ENCODE results near the gene CENPE.
"Not testable (repeated sequence)": the region's sequence is repeated elsewhere in the genome, so short reads cannot be mapped to it uniquely, and the experiment has no call there.

Gene CENPE, protein sequence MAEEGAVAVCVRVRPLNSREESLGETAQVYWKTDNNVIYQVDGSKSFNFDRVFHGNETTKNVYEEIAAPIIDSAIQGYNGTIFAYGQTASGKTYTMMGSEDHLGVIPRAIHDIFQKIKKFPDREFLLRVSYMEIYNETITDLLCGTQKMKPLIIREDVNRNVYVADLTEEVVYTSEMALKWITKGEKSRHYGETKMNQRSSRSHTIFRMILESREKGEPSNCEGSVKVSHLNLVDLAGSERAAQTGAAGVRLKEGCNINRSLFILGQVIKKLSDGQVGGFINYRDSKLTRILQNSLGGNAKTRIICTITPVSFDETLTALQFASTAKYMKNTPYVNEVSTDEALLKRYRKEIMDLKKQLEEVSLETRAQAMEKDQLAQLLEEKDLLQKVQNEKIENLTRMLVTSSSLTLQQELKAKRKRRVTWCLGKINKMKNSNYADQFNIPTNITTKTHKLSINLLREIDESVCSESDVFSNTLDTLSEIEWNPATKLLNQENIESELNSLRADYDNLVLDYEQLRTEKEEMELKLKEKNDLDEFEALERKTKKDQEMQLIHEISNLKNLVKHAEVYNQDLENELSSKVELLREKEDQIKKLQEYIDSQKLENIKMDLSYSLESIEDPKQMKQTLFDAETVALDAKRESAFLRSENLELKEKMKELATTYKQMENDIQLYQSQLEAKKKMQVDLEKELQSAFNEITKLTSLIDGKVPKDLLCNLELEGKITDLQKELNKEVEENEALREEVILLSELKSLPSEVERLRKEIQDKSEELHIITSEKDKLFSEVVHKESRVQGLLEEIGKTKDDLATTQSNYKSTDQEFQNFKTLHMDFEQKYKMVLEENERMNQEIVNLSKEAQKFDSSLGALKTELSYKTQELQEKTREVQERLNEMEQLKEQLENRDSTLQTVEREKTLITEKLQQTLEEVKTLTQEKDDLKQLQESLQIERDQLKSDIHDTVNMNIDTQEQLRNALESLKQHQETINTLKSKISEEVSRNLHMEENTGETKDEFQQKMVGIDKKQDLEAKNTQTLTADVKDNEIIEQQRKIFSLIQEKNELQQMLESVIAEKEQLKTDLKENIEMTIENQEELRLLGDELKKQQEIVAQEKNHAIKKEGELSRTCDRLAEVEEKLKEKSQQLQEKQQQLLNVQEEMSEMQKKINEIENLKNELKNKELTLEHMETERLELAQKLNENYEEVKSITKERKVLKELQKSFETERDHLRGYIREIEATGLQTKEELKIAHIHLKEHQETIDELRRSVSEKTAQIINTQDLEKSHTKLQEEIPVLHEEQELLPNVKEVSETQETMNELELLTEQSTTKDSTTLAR (N-terminal part only)

GRCh38 chr4:103198111-103198765 lies at the start of gene CENPE:
CENPE (minus strand) TSS chr4:103198343; CDS start chr4:103198319, 24 bp downstream.
- peak; percentile 82 for DNase-seq (ENCODE audit: low read depth)

DNA sequence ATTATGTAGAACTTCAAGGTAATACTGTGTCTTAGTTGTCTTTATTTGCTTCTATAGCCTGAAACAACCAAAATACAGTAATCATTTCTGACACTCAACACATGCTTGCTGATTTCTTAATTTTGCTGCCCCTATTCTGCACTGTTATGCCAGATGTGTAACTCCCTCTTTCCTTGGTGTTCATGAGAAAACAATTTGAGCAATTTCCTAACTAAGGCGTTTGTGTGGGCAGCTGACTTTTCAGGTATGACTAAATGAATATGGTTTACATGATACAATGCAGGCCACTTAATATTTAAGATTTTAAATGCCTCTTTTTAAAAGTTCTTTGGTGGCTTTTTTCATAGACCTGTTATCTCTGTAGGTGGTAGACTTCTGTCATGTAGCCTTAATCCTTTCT lies 46.1 kb upstream of the CENPE start:
- DNase-seq (ENCODE audit: low read depth) = no peak

DNA sequence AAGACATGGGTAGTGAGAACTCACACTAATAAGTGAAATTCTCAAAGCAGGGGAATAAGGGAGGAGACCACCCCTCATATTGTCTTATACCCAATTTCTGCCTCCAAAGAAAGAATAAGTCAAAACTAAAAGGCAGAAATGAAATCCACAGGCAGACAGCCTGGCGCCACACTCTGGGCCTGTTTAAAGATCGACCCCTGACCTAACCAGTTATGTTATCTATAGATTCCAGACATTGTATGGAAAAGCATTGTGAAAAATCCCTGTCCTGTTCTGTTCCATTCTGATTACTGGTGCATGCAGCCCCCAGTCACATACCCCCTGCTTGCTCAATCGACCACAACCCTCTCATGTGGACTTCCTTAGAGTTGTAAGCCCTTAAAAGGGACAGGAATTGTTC lies 32.8 kb upstream of the CENPE start:
- DNase-seq (ENCODE audit: low read depth) = not testable (repeated sequence)

DNA sequence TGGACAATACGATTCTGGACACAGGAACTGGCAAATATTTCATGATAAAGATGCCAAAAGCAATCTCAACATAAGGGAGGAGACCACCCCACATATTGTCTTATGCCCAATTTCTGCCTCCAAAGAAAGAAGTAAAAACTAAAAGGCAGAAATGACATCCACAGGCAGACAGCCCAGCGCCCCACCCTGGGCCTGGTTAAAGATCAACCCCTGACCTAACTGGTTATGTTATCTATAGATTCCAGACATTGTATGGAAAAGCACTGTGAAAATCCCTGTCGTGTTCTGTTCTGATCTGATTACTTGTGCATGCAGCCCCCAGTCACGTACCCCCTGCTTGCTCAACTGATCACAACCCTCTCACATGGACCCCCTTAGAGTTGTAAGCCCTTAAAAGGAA lies 25.4 kb upstream of the CENPE start:
- not testable (repeated sequence) for DNase-seq (ENCODE audit: low read depth)

DNA sequence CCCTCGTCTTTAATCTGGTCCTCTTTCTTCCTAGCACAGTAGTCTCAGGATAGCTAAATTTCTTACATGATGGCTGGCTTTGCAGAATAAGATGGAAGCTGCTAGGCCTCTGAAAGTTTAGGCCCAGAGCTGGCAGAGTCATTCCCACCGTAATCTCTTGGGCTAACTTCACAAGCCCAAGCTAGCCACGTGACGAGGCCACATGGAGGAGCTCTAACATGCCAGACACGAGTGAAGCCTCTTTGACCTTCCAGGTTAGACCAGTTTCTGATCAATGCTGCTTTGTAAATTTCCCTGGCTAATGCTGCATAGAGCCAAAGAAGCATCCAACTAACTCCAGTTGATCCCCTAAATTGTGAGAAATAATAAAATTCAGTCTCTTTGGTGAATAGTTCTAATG lies 9.5 kb upstream of the CENPE start:
- DNase-seq (ENCODE audit: low read depth) = no peak

DNA sequence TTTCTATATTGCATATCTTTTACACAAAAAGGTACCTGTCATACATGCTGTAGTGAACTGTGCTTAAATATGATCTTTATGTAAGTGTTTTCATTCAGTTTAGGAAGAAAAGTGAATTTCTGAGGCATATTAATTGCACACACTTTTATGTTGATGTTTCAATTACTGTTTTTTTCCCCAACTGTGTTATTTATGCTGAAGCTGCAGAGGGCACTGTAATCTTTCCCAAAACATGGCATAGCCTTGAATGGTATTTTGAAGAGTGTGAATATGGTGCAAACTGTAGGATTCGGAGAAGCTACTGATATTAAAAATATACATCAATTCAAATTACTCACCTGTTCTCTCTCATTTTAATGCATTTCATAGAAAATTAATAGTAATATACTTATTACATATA lies 6.0 kb upstream of the CENPE start:
- no peak for DNase-seq (ENCODE audit: low read depth)

DNA sequence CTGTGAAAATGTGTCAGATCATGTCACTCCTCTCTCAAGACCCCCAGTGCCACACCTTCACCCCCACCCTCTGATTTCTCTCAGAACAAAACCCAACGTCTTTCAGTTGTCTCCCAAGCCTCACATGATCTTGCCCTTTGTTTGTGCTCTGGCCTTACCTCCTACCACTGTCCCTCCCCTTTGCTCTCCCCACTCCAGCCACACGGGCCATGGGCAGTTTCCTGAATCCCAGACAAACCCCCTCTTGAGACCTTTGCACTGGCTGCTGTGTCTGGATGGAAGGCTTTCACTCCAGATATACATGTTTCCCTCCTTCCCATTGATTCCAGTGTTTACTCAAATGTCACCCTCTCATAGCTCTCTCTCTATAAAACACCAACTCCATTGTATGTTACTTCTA lies 3.6 kb upstream of the CENPE start:
- DNase-seq (ENCODE audit: low read depth) = no peak

DNA sequence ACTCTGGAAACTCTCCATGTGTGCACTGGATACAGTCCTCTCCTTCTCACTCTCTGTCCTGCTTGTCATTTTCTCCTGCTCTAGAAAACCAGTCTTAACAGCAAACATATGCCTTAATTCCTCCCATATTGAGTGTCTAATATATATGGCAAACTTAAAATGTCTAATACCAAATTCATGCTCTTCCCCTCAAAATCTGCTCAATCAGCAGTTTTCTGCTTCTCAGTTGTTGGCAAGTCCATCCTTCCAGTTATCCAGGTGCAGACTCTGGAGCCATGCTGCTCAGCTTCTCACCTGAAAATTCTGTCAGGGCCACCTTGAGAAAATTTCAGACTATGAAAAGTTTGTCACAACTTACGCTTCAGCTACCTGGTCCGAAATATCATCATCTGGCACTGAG lies 3.1 kb upstream of the CENPE start:
- DNase-seq (ENCODE audit: low read depth) = no peak

DNA sequence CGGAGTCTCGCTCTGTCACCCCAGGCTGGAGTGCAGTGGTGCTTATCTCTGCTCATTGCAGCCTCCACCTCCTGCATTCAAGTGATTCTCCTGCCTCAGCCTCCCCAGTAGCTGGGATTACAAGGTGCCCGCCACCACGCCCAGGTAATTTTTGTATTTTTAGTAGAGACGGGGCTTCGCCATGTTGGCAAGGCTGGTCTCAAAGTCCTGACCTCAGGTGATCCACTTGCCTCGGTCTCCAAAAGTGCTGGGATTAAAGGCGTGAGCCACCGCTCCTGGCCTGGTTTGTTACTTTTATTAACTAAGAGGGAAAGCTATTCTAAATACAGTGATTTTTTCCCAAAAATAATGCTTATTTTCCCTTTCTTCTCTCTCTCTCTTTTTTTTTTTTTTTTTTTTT lies 866 bp upstream of the CENPE start:
- no peak for DNase-seq (ENCODE audit: low read depth)

DNA sequence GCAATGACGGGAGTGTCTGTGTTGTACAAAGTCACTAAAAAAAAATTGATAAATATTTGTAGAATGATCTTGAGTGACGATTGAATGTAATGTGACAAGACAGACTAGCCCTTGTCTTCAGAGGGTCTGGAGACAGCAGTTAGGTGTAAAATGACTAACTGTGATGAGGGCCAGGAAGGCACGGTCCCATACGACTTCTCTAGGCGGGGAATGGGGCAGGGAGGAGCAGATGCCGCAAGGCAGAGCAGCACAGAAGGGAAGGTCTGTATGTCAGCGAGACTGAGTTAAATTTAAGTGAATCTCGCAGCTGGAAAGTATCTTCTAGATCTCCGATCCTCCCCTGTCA lies 405 bp downstream of the CENPE start:
- peak; percentile 12 for DNase-seq (ENCODE audit: low read depth)

DNA sequence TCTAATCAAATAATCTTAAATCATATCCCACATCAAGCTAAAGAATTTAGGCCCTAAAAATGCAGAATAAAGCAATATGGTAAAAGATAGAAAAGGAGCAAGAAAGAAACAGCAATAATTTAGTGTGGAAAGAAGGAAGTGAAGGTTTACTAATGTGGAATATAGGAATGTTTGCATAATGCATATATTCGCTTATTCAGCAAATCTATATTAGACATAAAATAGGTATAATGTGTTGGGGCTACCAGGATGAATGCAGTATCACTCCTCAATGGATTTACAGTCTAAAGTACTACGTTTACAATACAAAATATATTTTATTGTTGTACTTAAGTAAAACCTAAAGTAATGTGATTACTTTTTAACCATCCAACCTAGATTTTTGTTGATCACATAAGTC lies 4.7 kb downstream of the CENPE start:
- DNase-seq (ENCODE audit: low read depth) = no peak

DNA sequence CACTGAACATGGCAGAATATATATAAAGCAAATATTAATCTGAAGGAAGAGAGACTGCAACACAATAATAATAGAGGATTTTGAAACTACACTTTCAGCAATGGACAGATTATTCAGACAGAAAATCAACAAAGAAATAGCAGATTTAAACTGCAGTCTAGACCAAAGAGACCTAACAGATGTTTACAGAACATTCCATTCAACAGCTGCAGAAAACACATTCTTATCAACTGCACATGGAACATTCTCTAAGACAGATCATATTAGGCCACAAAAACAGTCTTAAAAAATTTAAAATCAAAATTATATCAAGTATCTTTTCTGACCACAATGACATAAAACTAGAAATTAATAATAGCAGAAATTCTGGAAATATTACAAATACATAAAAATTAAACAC lies 27.1 kb downstream of the CENPE start:
- no peak for DNase-seq (ENCODE audit: low read depth)

DNA sequence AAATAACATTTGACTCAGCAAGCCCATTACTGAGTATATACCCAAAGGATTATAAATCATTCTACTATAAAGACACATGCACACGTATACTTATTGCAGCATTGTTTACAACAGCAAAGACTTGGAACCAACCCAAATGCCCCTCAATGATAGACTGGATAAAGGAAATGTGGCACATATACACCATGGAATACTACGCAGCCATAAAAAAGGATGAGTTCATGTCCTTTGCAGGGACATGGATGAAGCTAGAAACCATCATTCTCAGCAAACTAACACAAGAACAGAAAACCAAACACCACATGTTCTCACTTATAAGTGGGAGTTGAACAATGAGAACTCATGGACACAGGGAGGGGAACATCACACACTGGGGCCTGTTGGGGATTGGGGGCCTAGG lies 28.4 kb downstream of the CENPE start:
- DNase-seq (ENCODE audit: low read depth) = not testable (repeated sequence)

DNA sequence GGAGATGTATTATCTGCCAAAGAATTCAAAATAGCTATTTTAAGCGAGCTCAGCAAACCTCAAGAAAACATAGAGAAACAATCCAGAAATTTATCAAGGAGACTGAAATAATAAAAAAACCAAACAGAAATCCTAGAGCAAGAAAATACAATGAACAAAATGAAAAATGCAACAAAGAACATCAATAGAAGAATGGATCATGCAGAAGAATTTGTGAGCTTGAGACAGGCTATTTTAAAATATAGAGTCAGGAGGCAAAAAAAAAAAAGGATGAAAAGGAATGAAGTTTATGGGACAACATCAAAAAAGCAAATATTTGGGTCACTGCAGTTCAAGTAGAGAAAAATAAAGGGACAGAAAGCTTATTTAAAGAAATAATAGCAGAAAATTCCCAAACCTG lies 29.1 kb downstream of the CENPE start:
- no peak for DNase-seq (ENCODE audit: low read depth)

GRCh38 chr4:103162176-103162575 lies 36.0 kb downstream of the CENPE start:
- DNase-seq (ENCODE audit: low read depth) = no peak

DNA sequence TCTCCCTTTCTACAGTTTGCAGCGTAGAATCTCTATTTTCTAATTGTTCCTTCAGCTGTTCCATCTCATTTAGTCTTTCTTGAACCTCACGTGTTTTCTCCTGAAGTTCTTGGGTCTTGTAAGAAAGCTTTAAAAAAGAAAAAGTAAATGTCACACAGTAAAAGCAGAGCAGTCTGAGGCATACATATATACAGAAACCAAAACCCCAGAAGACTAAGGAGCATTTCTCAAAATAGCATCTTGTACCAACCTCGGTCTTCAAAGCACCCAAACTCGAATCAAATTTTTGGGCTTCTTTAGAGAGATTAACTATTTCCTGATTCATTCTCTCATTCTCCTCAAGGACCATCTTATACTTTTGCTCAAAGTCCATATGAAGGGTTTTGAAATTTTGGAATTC lies 39.4 kb downstream of the CENPE start:
- DNase-seq (ENCODE audit: low read depth) = no peak

GRCh38 chr4:103156106-103156505 lies 42.0 kb downstream of the CENPE start:
- DNase-seq (ENCODE audit: low read depth) = no peak

GRCh38 chr4:103152381-103152780 lies 45.8 kb downstream of the CENPE start:
- DNase-seq (ENCODE audit: low read depth) = no peak

DNA sequence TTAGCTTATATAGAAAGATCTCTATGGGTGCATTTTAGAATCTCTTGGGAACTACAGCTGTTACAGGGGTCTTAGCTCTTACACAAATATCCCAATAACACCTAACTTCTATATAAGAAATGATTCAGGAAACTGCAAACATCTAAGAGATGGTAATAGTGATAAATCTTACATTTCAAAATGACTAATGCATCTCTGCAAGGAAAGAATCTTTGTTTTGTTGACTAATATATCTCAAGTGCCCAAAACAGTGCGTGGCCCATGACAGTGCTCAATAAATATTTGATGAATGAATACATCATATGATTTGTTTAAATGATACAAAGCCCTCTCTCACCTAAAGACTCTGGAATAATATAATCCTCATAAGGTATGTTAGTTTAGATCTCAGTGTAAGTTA lies 47.5 kb downstream of the CENPE start:
- peak; percentile 63 for DNase-seq (ENCODE audit: low read depth)

DNA sequence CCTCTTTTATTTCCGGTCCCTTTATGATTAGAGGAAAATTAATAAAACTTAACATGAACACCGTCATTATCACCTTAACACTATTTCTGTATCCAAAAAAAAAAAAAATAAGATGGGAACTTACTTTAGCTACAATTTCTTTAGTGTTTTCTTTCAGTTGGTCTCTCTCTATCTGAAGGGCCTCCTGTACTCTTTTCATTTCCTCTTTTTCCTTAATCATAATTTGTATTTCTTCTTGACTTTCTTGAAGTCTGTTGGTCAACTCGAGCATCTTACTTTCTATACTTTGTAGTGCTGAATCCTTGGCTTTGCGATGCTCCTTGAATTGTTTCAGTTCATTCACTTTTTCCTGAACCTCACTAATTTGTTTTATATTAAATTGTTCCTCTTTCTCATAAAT lies 53.2 kb downstream of the CENPE start:
- no peak for DNase-seq (ENCODE audit: low read depth)

DNA sequence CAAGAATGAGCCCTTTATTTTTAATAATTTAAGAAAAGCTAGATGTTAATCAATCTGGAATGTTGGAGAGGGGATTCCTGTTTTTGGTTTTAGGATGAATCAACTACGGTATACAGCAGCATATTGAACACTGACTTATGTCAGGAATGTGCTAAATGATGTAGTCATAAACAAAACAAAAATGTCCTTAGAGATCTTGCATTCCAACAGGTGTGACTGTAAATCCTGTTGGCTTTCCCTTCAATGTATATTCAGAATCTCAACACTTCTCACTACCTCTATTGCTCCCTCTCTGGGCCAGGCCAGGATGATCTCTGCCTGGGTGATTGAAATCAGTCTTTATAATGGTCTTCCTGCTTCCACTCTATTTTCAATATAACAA lies 60.7 kb downstream of the CENPE start:
- DNase-seq (ENCODE audit: low read depth) = peak; percentile 62

All from HS-27A (cell line).